Measurements from ENCODE around the gene SLCO6A1. TPM values are rescaled to one million over a fixed set of nuclear protein-coding genes. Genes with fewer than 3 reads are reported as not detected.

The SLCO6A1 gene
- polyA plus RNA-seq, 4 donors, result not detected

DNA sequence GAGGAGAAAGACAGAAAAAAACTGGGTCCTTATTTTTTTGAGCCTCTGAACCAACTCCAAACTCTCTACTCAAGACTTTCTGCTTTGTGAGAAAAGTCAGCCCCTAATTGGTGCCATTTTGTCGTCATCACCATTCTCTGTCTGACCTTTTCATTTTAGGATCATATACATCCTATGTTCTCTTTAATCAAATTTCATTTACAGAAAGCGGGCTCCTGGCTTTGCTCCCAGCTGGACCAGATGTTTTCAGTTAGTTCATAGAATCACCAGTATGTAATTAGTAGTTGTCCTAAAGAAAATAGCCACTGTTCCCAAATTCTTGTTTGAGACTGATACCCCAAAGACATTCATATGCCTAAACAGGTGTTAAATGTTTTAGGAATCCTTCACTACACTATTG lies 174.1 kb downstream of the SLCO6A1 start:
- WGBS, 3 donors, result 63 to 85% (median 72%) methylated on average over 2 of the region's 2 CpGs
- no peaks in the 10 kb centered on the region for H3K27me3 ChIP-seq (ENCODE audit: control insufficient read depth in 3 of 3, insufficient read depth in 3 of 3, low read length in 3 of 3)
- no peak overlapping the region for H3K27ac ChIP-seq (ENCODE audit: low read depth in 1 of 3, low read length in 2 of 3)
- H3K4me3 ChIP-seq (ENCODE audit: low read depth in 1 of 3, low read length in 3 of 3), result no peak overlapping the region
- no peaks in the 10 kb centered on the region for H3K36me3 ChIP-seq (ENCODE audit: control insufficient read depth in 3 of 3, insufficient read depth in 2 of 3, low read depth in 1 of 3, low read length in 3 of 3)
- FAIRE-seq (no peak), DNase-seq (no peak)
- peaks cover 0 to 3% of the 10 kb centered on the region in 2 donors for H3K9me3 ChIP-seq (ENCODE audit: control insufficient read depth in 2 of 2, insufficient read depth in 1 of 2, low read depth in 1 of 2, low read length in 1 of 2)
- no peaks in the 10 kb centered on the region for H3K4me1 ChIP-seq (ENCODE audit: control insufficient read depth in 3 of 3, insufficient read depth in 2 of 3, low read depth in 1 of 3, low read length in 2 of 3)

Other genes with a start within 250 kb of the SLCO6A1 start
- 10 to 100 TPM in 1 of 4 donors, under 1 TPM in 1, not detected in 2; 0.48 to 24.9 TPM for gene SLCO4C1, start 202.7 kb downstream of the SLCO6A1 start, polyA plus RNA-seq

Measured in small intestine (tissue), 7 donors.